Spleen (tissue), 7 donors: Measurements from ENCODE around the gene HOXA6.

Experiments used
- POLR2A ChIP-seq, 3 donors: fragments of 450-650 bp; IDR thresholded peaks; one replicate each; pipeline ENCODE4 v1.5.1; 2017; ENCODE audit warnings: antibody characterized with exemption in 3 of 3, mild to moderate bottlenecking in 1 of 3
- POLR2AphosphoS5 ChIP-seq, 3 donors: sonication (generic); formaldehyde crosslinking; IDR thresholded peaks; one replicate each; pipeline ENCODE4 v1.5.1; 2017; ENCODE audit warnings: antibody characterized with exemption in 3 of 3
- TF ChIP-seq, protein P1 (sequence below), 11 experiments: fragments of 200-600 bp in 7 of 11; fragments of 450-650 bp in 4 of 11; sonication (generic) in 4 of 11; IDR thresholded peaks in 8 of 11; conservative IDR thresholded peaks in 3 of 11; 1 replicate in 7 of 11; 2 replicates in 4 of 11; pipeline versions ENCODE4 v1.4.0 to v1.8.0; 2016 to 2021; ENCODE audit warnings: antibody characterized with exemption in 11 of 11, inconsistent platforms in 4 of 11, mild to moderate bottlenecking in 1 of 11
- donor health status: DM: no; HTN: no; CAD: no; lungs with moderate emphysema.
- donor health status: DM: no; HTN: no; CAD: no.
- donor health status: DM: no; HTN: no; CAD: no.

DNA sequence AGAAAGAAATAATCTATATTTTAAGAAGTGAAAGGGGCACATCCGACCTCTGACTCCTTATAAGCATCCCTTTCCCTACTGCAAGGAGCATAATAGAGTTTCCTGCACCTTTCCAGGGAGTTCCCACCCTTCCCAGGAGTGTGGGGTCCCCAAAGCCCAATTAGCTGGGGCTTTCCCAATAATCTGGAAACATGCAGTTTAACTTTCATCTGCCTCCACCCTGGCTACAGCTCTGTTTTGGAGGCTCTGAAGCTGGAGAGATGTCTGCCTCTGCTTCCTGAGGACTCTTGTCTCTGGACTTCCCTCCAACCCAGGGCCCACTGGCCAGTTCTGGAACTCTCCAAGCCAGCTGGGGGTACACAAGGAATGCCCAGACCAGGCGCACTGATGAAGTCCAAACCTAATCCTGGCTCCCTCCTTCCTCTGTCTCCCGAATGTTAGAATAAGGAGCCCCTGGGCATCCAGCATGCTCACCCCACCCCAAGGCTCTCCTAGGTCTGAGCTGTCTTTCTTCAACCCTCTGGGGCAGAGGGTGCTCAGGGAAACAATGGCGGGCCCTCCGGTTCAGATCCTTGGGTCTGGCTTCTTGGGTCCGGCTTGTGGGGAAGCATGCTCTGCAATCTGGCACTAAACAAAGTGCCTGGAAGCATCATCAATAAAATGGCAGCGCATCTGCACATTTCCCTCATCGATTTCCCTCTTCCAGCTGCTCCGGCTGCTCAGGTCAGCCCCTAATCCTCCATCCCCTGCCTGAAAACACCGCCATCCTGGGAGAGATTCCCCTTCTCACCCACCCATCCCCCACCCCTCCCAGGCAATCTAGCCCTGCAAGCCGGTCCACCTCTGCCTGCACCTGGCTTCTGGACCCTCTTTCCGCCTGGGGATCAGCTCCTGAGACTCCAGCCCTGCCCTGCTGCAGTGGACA is 30.4 kb downstream of the HOXA6 start:
- TF ChIP-seq POLR2AphosphoS5 (IDR thresholded peaks at IDR 0.05) (no peak), POLR2A (IDR thresholded peaks at IDR 0.05) (no peak)
- TF ChIP-seq, protein P1, sequence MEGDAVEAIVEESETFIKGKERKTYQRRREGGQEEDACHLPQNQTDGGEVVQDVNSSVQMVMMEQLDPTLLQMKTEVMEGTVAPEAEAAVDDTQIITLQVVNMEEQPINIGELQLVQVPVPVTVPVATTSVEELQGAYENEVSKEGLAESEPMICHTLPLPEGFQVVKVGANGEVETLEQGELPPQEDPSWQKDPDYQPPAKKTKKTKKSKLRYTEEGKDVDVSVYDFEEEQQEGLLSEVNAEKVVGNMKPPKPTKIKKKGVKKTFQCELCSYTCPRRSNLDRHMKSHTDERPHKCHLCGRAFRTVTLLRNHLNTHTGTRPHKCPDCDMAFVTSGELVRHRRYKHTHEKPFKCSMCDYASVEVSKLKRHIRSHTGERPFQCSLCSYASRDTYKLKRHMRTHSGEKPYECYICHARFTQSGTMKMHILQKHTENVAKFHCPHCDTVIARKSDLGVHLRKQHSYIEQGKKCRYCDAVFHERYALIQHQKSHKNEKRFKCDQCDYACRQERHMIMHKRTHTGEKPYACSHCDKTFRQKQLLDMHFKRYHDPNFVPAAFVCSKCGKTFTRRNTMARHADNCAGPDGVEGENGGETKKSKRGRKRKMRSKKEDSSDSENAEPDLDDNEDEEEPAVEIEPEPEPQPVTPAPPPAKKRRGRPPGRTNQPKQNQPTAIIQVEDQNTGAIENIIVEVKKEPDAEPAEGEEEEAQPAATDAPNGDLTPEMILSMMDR (IDR thresholded peaks at IDR 0.05 in 8 of 11, conservative IDR thresholded peaks at IDR 0.05 in 3 of 11): no peak
